ENCODE measurements around the gene GALNS. TPM values are rescaled to one million over a fixed set of nuclear protein-coding genes. Genes with fewer than 3 reads are reported as not detected.
A peak's percentile ranks its signal among the peaks of the same experiment; 100 is the strongest.

The GALNS gene
- total RNA-seq, 3 donors from 2014 or later = 20.6 to 24.1 (median 21.1) TPM

GRCh38 chr16:88862968-88863367 is 6.2 kb upstream of the GALNS start:
- no peaks in the 10 kb centered on the region for H3K9me3 Mint-ChIP-seq
- H3K27me3 Mint-ChIP-seq (ENCODE audit: low read depth) = no peaks in the 10 kb centered on the region
- no peak for ATAC-seq
- DNase-seq = no peak
- peaks cover 10% of the 10 kb centered on the region for H3K4me1 Mint-ChIP-seq (ENCODE audit: low read depth)
- peaks cover 11% of the 10 kb centered on the region for H3K36me3 Mint-ChIP-seq (ENCODE audit: insufficient read depth)
- no peak overlapping the region for H3K4me3 Mint-ChIP-seq

GRCh38 chr16:88861359-88861758 is 4.6 kb upstream of the GALNS start:
- Mint-ChIP-seq H3K9me3 (no peaks in the 10 kb centered on the region), H3K4me3 (no peak overlapping the region), H3K27me3 (ENCODE audit: low read depth) (no peaks in the 10 kb centered on the region), H3K4me1 (ENCODE audit: low read depth) (peaks cover 14% of the 10 kb centered on the region), H3K36me3 (ENCODE audit: insufficient read depth) (peaks cover 11% of the 10 kb centered on the region)
- ATAC-seq (no peak), DNase-seq (no peak)

- DNase-seq = no peak
- Mint-ChIP-seq H3K27me3 (ENCODE audit: low read depth) (no peaks in the 10 kb centered on the region), H3K4me3 (no peak overlapping the region), H3K9me3 (no peaks in the 10 kb centered on the region), H3K36me3 (ENCODE audit: insufficient read depth) (peaks cover 11% of the 10 kb centered on the region), H3K4me1 (ENCODE audit: low read depth) (peaks cover 25% of the 10 kb centered on the region)
- ATAC-seq = no peak
These were observed 2.8 kb upstream of the GALNS start for GRCh38 chr16:88859381-88860091.

- peak; percentile 62 to 67 for ATAC-seq
- Mint-ChIP-seq H3K27me3 (ENCODE audit: low read depth) (no peaks in the 10 kb centered on the region), H3K4me1 (ENCODE audit: low read depth) (peaks cover 26% of the 10 kb centered on the region), H3K4me3 (peak overlapping the region; percentile 97), H3K9me3 (no peaks in the 10 kb centered on the region), H3K36me3 (ENCODE audit: insufficient read depth) (peaks cover 11% of the 10 kb centered on the region)
- peak; percentile 73 for DNase-seq
These were observed 1.1 kb upstream of the GALNS start for GRCh38 chr16:88857728-88858339.

- H3K27me3 Mint-ChIP-seq (ENCODE audit: low read depth) = no peaks in the 10 kb centered on the region
- H3K36me3 Mint-ChIP-seq (ENCODE audit: insufficient read depth) = peaks cover 6% of the 10 kb centered on the region
- H3K4me3 Mint-ChIP-seq = peak overlapping the region; percentile 97
- peaks cover 28% of the 10 kb centered on the region for H3K4me1 Mint-ChIP-seq (ENCODE audit: low read depth)
- DNase-seq (peak; percentile 11), ATAC-seq (peak; percentile 35 to 39)
- H3K9me3 Mint-ChIP-seq = no peaks in the 10 kb centered on the region
These were observed 472 bp downstream of the GALNS start for GRCh38 chr16:88856122-88856827.

- Mint-ChIP-seq H3K36me3 (ENCODE audit: insufficient read depth) (peaks cover 4% of the 10 kb centered on the region), H3K4me3 (peak overlapping the region; percentile 81), H3K9me3 (no peaks in the 10 kb centered on the region), H3K4me1 (ENCODE audit: low read depth) (peaks cover 28% of the 10 kb centered on the region), H3K27me3 (ENCODE audit: low read depth) (no peaks in the 10 kb centered on the region)
- DNase-seq (no peak), ATAC-seq (no peak)
These were observed 1.0 kb downstream of the GALNS start for GRCh38 chr16:88855736-88856121.

GRCh38 chr16:88855176-88855575 is 1.6 kb downstream of the GALNS start:
- H3K27me3 Mint-ChIP-seq (ENCODE audit: low read depth) = no peaks in the 10 kb centered on the region
- peak overlapping the region; percentile 65 for H3K4me3 Mint-ChIP-seq
- H3K4me1 Mint-ChIP-seq (ENCODE audit: low read depth) = peaks cover 28% of the 10 kb centered on the region
- no peak for DNase-seq
- ATAC-seq = no peak
- no peaks in the 10 kb centered on the region for H3K9me3 Mint-ChIP-seq
- peaks cover 3% of the 10 kb centered on the region for H3K36me3 Mint-ChIP-seq (ENCODE audit: insufficient read depth)

GRCh38 chr16:88854306-88855111 is 2.2 kb downstream of the GALNS start:
- ATAC-seq (peak in 1 of 2 donors; percentile 8), DNase-seq (peak; percentile 19)
- Mint-ChIP-seq H3K36me3 (ENCODE audit: insufficient read depth) (peaks cover 3% of the 10 kb centered on the region), H3K27me3 (ENCODE audit: low read depth) (no peaks in the 10 kb centered on the region), H3K9me3 (no peaks in the 10 kb centered on the region), H3K4me1 (ENCODE audit: low read depth) (peaks cover 28% of the 10 kb centered on the region), H3K4me3 (peak overlapping the region; percentile 65)

GRCh38 chr16:88853325-88853941 is 3.3 kb downstream of the GALNS start:
- Mint-ChIP-seq H3K9me3 (no peaks in the 10 kb centered on the region), H3K4me1 (ENCODE audit: low read depth) (peaks cover 22% of the 10 kb centered on the region), H3K27me3 (ENCODE audit: low read depth) (no peaks in the 10 kb centered on the region), H3K4me3 (no peak overlapping the region), H3K36me3 (ENCODE audit: insufficient read depth) (peaks cover 3% of the 10 kb centered on the region)
- DNase-seq = no peak
- ATAC-seq = no peak

GRCh38 chr16:88851616-88852015 is 5.1 kb downstream of the GALNS start:
- ATAC-seq = no peak
- no peak overlapping the region for H3K4me3 Mint-ChIP-seq
- H3K4me1 Mint-ChIP-seq (ENCODE audit: low read depth) = peaks cover 14% of the 10 kb centered on the region
- no peak for DNase-seq
- H3K9me3 Mint-ChIP-seq = no peaks in the 10 kb centered on the region
- H3K36me3 Mint-ChIP-seq (ENCODE audit: insufficient read depth) = peaks cover 3% of the 10 kb centered on the region
- no peaks in the 10 kb centered on the region for H3K27me3 Mint-ChIP-seq (ENCODE audit: low read depth)

- Mint-ChIP-seq H3K36me3 (ENCODE audit: insufficient read depth) (peaks cover 3% of the 10 kb centered on the region), H3K27me3 (ENCODE audit: low read depth) (no peaks in the 10 kb centered on the region), H3K4me3 (no peak overlapping the region), H3K9me3 (no peaks in the 10 kb centered on the region), H3K4me1 (ENCODE audit: low read depth) (peaks cover 12% of the 10 kb centered on the region)
- DNase-seq (no peak), ATAC-seq (no peak)
These were observed 6.1 kb downstream of the GALNS start for GRCh38 chr16:88850531-88851199.

- Mint-ChIP-seq H3K27me3 (ENCODE audit: low read depth) (no peaks in the 10 kb centered on the region), H3K4me3 (no peak overlapping the region), H3K4me1 (ENCODE audit: low read depth) (peaks cover 3% of the 10 kb centered on the region), H3K9me3 (no peaks in the 10 kb centered on the region), H3K36me3 (ENCODE audit: insufficient read depth) (peaks cover 3% of the 10 kb centered on the region)
- DNase-seq (no peak), ATAC-seq (no peak)
These were observed 8.2 kb downstream of the GALNS start for GRCh38 chr16:88848557-88848956.

- ATAC-seq = no peak
These were observed 9.1 kb downstream of the GALNS start for GRCh38 chr16:88847654-88848053.

More at GRCh38 chr16:88847654-88848053, 9.1 kb downstream of the GALNS start:
- Mint-ChIP-seq H3K4me3 (no peak overlapping the region), H3K27me3 (ENCODE audit: low read depth) (no peaks in the 10 kb centered on the region), H3K4me1 (ENCODE audit: low read depth) (peaks cover 3% of the 10 kb centered on the region), H3K36me3 (ENCODE audit: insufficient read depth) (peaks cover 3% of the 10 kb centered on the region), H3K9me3 (no peaks in the 10 kb centered on the region)
- no peak for DNase-seq
